ENCODE data around the gene ZBTB18. TPM values are rescaled to one million over a fixed set of nuclear protein-coding genes. Genes with fewer than 3 reads are reported as not detected.

Gene ZBTB18
- total RNA-seq, 1 donor from 2014 or later = 21.3 TPM

DNA sequence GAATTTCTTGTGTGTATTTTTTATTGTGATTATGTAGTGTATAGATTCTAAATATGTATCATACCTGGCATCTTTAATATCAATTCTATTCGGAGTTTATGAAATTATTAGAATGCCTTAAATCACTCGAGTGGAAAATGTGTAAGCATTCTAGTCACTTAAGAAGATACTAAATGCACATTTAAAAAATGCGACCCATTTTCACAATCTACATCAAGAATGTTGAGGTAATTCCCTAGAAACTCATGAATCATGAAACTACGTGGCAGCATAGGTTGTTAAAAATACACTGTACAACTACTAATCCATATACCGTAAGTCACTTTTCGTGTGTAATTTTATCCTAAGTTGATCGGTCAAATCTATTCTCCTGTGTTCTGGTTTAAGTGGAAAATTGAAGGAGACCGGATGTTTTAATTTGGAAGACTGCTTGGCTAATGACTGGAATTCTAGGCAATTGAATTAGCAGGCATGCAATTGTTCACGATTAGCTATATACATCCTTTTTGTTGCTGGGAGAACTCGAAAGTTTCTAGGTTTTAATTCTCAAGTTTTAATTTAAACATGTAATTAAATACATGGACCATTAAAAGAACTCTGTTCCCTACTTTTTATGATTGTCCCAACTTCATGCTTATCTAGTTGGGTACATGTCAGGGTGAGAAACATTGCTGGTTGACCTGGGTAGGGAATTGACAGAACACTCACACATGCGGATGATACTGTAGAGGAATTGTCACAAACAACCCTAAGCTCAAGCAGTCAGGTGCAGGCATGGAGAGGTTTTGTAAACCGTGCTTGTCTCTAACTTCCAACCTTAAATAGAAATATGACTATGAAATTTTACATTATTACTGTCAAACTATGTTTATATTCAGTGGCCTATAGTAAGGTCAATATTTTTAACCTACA, 6.6 kb downstream of the ZBTB18 start:
- peaks cover 4% of the 10 kb centered on the region for H3K4me1 ChIP-seq
- H3K27ac ChIP-seq = no peak overlapping the region
- peaks cover 21% of the 10 kb centered on the region for H3K36me3 ChIP-seq
- DNase-seq (no peak), ATAC-seq (no peak)
- intact Hi-C loops (cut with DNase I) = no loop called here
- H3K9me3 ChIP-seq = no peaks in the 10 kb centered on the region
- no peak overlapping the region for H3K4me3 ChIP-seq
- H3K27me3 ChIP-seq (ENCODE audit: low read depth) = no peaks in the 10 kb centered on the region
- TF ChIP-seq, protein P1, sequence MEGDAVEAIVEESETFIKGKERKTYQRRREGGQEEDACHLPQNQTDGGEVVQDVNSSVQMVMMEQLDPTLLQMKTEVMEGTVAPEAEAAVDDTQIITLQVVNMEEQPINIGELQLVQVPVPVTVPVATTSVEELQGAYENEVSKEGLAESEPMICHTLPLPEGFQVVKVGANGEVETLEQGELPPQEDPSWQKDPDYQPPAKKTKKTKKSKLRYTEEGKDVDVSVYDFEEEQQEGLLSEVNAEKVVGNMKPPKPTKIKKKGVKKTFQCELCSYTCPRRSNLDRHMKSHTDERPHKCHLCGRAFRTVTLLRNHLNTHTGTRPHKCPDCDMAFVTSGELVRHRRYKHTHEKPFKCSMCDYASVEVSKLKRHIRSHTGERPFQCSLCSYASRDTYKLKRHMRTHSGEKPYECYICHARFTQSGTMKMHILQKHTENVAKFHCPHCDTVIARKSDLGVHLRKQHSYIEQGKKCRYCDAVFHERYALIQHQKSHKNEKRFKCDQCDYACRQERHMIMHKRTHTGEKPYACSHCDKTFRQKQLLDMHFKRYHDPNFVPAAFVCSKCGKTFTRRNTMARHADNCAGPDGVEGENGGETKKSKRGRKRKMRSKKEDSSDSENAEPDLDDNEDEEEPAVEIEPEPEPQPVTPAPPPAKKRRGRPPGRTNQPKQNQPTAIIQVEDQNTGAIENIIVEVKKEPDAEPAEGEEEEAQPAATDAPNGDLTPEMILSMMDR (IDR thresholded peaks at IDR 0.05) = no peak

DNA sequence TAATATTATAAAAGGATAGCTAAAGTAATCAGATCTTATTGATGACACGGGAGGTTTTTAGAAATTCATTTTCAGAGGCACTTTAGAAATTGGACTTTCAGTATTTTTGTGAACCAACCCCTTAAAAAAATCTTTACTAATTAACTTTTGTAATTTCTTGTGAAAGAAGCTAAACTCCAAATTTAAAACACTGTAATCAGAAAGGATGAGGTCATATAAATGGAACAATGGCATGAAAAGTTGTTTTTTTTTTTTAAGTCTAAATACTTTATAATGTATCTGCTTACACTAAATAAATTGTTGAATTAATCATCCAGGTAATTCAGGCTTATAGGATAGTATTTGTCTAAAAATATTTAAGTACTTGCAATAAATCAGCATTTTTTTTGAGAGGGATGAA, 9.0 kb downstream of the ZBTB18 start:
- no peaks in the 10 kb centered on the region for H3K9me3 ChIP-seq
- no peaks in the 10 kb centered on the region for H3K27me3 ChIP-seq (ENCODE audit: low read depth)
- TF ChIP-seq, protein P1 (IDR thresholded peaks at IDR 0.05) = no peak
- no peak for ATAC-seq
- intact Hi-C loops (cut with DNase I) = no loop called here
- H3K4me3 ChIP-seq = no peak overlapping the region
- DNase-seq = no peak
- H3K27ac ChIP-seq = no peak overlapping the region
- H3K4me1 ChIP-seq = no peaks in the 10 kb centered on the region
- peaks cover 8% of the 10 kb centered on the region for H3K36me3 ChIP-seq

DNA sequence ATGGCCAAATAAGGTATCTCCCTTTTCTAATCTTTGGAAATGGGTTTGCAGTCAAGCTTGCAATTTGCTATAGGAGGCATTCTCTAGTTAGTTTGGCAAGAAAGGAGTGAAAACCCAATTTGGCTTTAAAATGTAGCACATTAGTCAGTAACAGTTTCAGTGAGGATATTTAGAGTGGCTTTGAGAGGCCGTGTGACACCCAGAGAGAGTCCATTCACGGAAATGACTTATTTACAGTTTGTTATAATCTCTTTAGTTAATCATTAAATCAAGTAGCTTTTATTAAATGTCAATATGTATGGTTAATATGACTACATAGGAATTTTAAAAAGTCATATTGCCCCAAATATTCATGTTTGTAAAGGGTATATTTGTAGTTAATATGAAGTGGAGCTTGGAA, 9.6 kb downstream of the ZBTB18 start:
- Histone ChIP-seq H3K27me3 (ENCODE audit: low read depth) (no peaks in the 10 kb centered on the region), H3K4me1 (no peaks in the 10 kb centered on the region), H3K36me3 (peaks cover 2% of the 10 kb centered on the region), H3K4me3 (no peak overlapping the region), H3K27ac (no peak overlapping the region), H3K9me3 (no peaks in the 10 kb centered on the region)
- intact Hi-C loops (cut with DNase I) = no loop called here
- TF ChIP-seq, protein P1 (IDR thresholded peaks at IDR 0.05) = no peak
- DNase-seq (no peak), ATAC-seq (peak in 1 of 2 donors; percentile 85)

DNA sequence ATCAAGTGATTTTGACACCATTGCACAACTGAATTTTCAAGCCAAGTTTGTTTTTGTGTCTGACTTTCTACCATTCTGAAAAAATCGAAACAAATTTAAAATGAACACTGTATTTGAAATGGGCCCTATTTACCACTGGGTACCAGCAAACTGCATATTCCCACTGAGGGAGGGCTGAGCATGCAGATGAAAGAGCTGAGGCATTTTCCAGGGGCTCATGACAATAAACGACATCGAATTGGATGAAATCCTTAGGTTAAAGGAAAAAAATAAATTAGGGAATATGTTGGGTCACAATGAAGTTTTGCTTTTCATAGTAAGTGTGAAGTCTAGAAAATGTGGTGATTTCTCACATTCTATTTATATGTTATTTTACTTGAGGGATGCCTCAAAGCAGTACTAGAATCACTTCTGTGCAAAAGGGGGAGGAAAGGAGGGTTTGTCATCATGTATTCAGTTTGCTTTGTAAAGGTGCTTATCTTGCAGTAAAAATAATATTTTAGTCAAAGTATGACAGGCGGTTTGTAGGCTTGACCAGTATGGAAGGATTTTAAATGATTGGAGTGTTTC, 11.2 kb downstream of the ZBTB18 start:
- Histone ChIP-seq H3K4me1 (no peaks in the 10 kb centered on the region), H3K27me3 (ENCODE audit: low read depth) (no peaks in the 10 kb centered on the region), H3K36me3 (no peaks in the 10 kb centered on the region), H3K4me3 (no peak overlapping the region), H3K9me3 (no peaks in the 10 kb centered on the region), H3K27ac (no peak overlapping the region)
- DNase-seq (no peak), ATAC-seq (no peak)
- intact Hi-C loops (cut with DNase I) = no loop called here
- TF ChIP-seq, protein P1 (IDR thresholded peaks at IDR 0.05) = no peak

DNA sequence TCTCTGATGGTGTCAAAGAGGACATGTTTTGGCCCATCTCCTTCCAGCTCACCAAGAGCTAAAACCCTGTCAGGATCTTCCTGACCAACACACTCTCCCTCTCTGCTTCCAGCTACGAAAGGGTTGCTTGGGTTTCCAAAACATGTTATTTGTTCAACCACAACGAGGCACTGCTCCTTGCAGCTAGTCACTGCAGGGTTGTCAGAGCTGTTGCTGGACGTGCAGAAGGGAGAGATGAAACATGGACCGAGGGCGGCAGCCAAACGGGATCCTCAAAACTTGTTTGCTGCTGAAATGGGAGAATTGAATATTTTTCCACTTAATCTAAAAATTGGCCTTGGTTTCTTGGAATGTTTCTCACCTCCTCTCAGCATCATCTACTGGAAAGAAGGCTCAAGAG, 12.4 kb downstream of the ZBTB18 start:
- no peaks in the 10 kb centered on the region for H3K9me3 ChIP-seq
- no peak for ATAC-seq
- no peaks in the 10 kb centered on the region for H3K36me3 ChIP-seq
- no peak overlapping the region for H3K4me3 ChIP-seq
- no peaks in the 10 kb centered on the region for H3K27me3 ChIP-seq (ENCODE audit: low read depth)
- no peak overlapping the region for H3K27ac ChIP-seq
- DNase-seq = no peak
- intact Hi-C loops (cut with DNase I) = no loop called here
- H3K4me1 ChIP-seq = no peaks in the 10 kb centered on the region
- TF ChIP-seq, protein P1 (IDR thresholded peaks at IDR 0.05) = no peak
